ENCODE data around the gene CAND2. TPM values are rescaled to one million over a fixed set of nuclear protein-coding genes. Genes with fewer than 3 reads are reported as not detected.

CAND2 gene
- total and polyA plus RNA-seq, 9 of the 15 experiments (the other 6 are each of a cell fraction or from before 2014, with no cell fraction given) = 0.91 to 14.9 (median 4.3) TPM

- TF ChIP-seq MBD2 (IDR thresholded peaks at IDR 0.05; ENCODE audit: borderline replicate concordance, low read depth) (no peak), SIN3A (IDR thresholded peaks at IDR 0.05; ENCODE audit: borderline replicate concordance in 2 of 2, control insufficient read depth in 1 of 2, low read depth in 2 of 2, low read length in 2 of 2) (peak in 1 of 2 experiments; percentile 31; a peak in 1 of 4 replicates), PTTG1 (tag; IDR thresholded peaks at IDR 0.05; ENCODE audit: low read depth) (no peak), ARID3A (IDR thresholded peaks at IDR 0.05; ENCODE audit: borderline replicate concordance, low read depth, low read length) (no peak), KAT7 (CRISPR knock-in tag; IDR thresholded peaks at IDR 0.05; ENCODE audit: borderline replicate concordance) (no peak), ZNF561 (CRISPR knock-in tag; conservative IDR thresholded peaks at IDR 0.05) (no peak), RBM25 (IDR thresholded peaks at IDR 0.05; ENCODE audit: low read depth, low read length, severe bottlenecking) (no peak), NFATC3 (IDR thresholded peaks at IDR 0.05) (no peak), SRSF3 (IDR thresholded peaks at IDR 0.05; ENCODE audit: insufficient read depth, low read length) (no peak), CBFA2T3 (IDR thresholded peaks at IDR 0.05) (no peak), SIX5 (IDR thresholded peaks at IDR 0.05; ENCODE audit: borderline replicate concordance in 1 of 2, insufficient read depth in 1 of 2, low read depth in 1 of 2, low read length in 2 of 2) (peak in 1 of 2 experiments; percentile 31; a peak in 1 of 4 replicates), MXI1 (IDR thresholded peaks at IDR 0.05; ENCODE audit: low read depth, low read length) (peak; percentile 82), BHLHE40 (IDR thresholded peaks at IDR 0.05; ENCODE audit: low read length) (no peak), ZNF644 (tag; IDR thresholded peaks at IDR 0.05; ENCODE audit: low read depth) (no peak), SMARCA5 (IDR thresholded peaks at IDR 0.05) (no peak), E2F4 (CRISPR knock-in tag; IDR thresholded peaks at IDR 0.05; ENCODE audit: low read depth) (no peak)
These were observed 14.2 kb upstream of the CAND2 start (continued) for GRCh38 chr3:12782172-12782815.

Measured in K562 (cell line).